ENCODE results near the gene MRPL21.

GRCh38 chr11:68938816-68939582 lies 35.4 kb upstream of the MRPL21 start:
- TF ChIP-seq SP1 (IDR thresholded peaks at IDR 0.05; ENCODE audit: low read depth, low read length) (no peak), CTCF (IDR thresholded peaks at IDR 0.05; ENCODE audit: control extremely low read depth in 1 of 3, insufficient read depth in 1 of 3, low read depth in 1 of 3, low read length in 3 of 3) (no peak), POLR2AphosphoS5 (IDR thresholded peaks at IDR 0.05; ENCODE audit: low read depth, low read length) (no peak), HDAC2 (IDR thresholded peaks at IDR 0.05; ENCODE audit: borderline replicate concordance in 1 of 2, low read depth in 2 of 2, low read length in 2 of 2) (no peak), RNF2 (IDR thresholded peaks at IDR 0.05; ENCODE audit: borderline replicate concordance, low read depth, low read length, missing control alignments, poor library complexity, severe bottlenecking) (no peak), POLR2A (IDR thresholded peaks at IDR 0.05; ENCODE audit: control extremely low read depth in 1 of 2, low read depth in 2 of 2, low read length in 2 of 2) (no peak), YY1 (IDR thresholded peaks at IDR 0.05; ENCODE audit: low read depth, low read length) (no peak), TAF1 (IDR thresholded peaks at IDR 0.05; ENCODE audit: low read depth, low read length) (no peak), CREB1 (IDR thresholded peaks at IDR 0.05) (no peak), MAX (IDR thresholded peaks at IDR 0.05) (no peak)
